OCI-LY3 (cell line): Measurements from ENCODE around the gene BPIFB2.

Source experiments
- CTCF ChIP-seq: fragments of 200-600, 300-600 bp; sonication (generic); IDR thresholded peaks from 2 replicates; pipeline ENCODE4 v1.5.1; 2014; ENCODE audit warnings: antibody characterized with exemption, low read length, low read depth
- EZH2phosphoT487 ChIP-seq: fragments of 200-600 bp; shearing (Covaris generic); IDR thresholded peaks from 2 replicates; pipeline ENCODE4 v1.6.1; 2018; ENCODE audit warnings: antibody characterized with exemption, mixed run types, low read depth

DNA sequence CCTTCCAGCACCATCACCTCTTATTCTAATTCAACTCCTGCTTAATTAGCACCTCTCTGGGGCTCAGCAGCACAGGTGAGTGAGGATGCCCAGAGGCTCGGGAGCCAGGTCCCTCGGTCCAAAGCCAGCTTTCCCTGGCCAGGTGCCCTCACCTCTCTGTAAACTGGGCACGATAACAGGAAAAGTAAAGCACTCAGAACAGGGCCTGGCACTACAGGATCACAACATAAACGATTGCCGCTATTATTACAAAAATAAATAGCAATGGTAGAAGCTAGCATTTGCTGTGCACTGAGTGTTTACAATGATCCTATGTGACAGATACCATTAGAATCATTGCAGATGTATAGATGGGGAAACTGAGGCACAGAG is 2.6 kb downstream of the BPIFB2 start:
- TF ChIP-seq CTCF (no peak), EZH2phosphoT487 (no peak)
